GM12878 (cell line): ENCODE data around the gene LENG1. TPM values are rescaled to one million over a fixed set of nuclear protein-coding genes. Genes with fewer than 3 reads are reported as not detected.

Experiments
- ATAC-seq: fragments of 200-7000 bp; cut with Tn5 transposase; 3 replicates; pipeline ENCODE4 v1.9.1; 2020; ENCODE audit warnings: mild to moderate bottlenecking, moderate library complexity
- BruUV-seq: library from RNA; stranded (reverse); fragments of 400-500 nt; replicated peaks from 2 replicates; lab custom pipeline; 2021; lab: Mats Ljungman, UMichigan
- CTCF ChIA-PET: fragments of 300-600 bp; sonication (Branson Sonifier 250); formaldehyde crosslinking; extraction: SDS; loops from one replicate; lab custom pipeline; 2021; ENCODE audit warnings: inconsistent platforms; lab: Yijun Ruan, JAX
- POLR2A ChIA-PET: fragments of 350-600 bp; formaldehyde crosslinking; extraction: SDS; loops from one replicate; lab custom pipeline; 2021; ENCODE audit warnings: inconsistent platforms; lab: Charles Lee
- RAD21 ChIA-PET: fragments of 300-600 bp; sonication (Branson Sonifier 250); formaldehyde crosslinking; loops from one replicate; lab custom pipeline; 2023; ENCODE audit warnings: antibody characterized with exemption; ENCODE audit not compliant: unreplicated experiment; lab: Charles Lee
- SMC1A ChIA-PET: fragments of 300-600 bp; sonication (Branson Sonifier 250); formaldehyde crosslinking; loops from one replicate; lab custom pipeline; 2023; ENCODE audit not compliant: unreplicated experiment, uncharacterized antibody; lab: Charles Lee
- DNase-seq: peaks from one replicate; pipeline ENCODE4 v3.0.0-alpha.2; 2011; ENCODE audit warnings: low read depth, low spot score
- FAIRE-seq: peaks from 3 replicates; lab custom pipeline; 2011; peaks lifted over from hg19 to GRCh38; lab: Jason Lieb, UNC
- H2AFZ ChIP-seq: 2 replicates; pipeline ENCODE4 v1.6.0; 2011; ENCODE audit warnings: low read depth, low read length, control low read depth; ENCODE audit not compliant: control insufficient read depth
- H3K27ac ChIP-seq: 2 replicates; pipeline ENCODE4 v1.5.1; 2011; ENCODE audit warnings: control low read depth; ENCODE audit not compliant: control insufficient read depth, insufficient read depth
- H3K27me3 ChIP-seq, 2 experiments: replicated peaks in 1 of 2; 2 replicates each; pipeline versions ENCODE4 v1.6.0 to v1.6.1; 2011; ENCODE audit warnings: low read length in 1 of 2; ENCODE audit not compliant: control insufficient read depth in 2 of 2, insufficient read depth in 2 of 2
- H3K36me3 ChIP-seq, 2 experiments: 2 replicates each; pipeline ENCODE4 v1.5.1; 2011; ENCODE audit warnings: low read length in 1 of 2; ENCODE audit not compliant: control insufficient read depth in 2 of 2, insufficient read depth in 2 of 2
- H3K4me1 ChIP-seq: 2 replicates; pipeline ENCODE4 v1.6.1; 2011; ENCODE audit warnings: mild to moderate bottlenecking, low read length, moderate library complexity, mixed read lengths; ENCODE audit not compliant: control insufficient read depth, insufficient read depth
- H3K4me2 ChIP-seq: 2 replicates; pipeline ENCODE4 v1.6.0; 2011; ENCODE audit warnings: control low read depth; ENCODE audit not compliant: control insufficient read depth, insufficient read depth
- H3K4me3 ChIP-seq: fragments of 200-600 bp; sonication (generic); 2 replicates; pipeline ENCODE4 v1.5.1; 2016
- H3K79me2 ChIP-seq: 2 replicates; pipeline ENCODE4 v1.6.0; 2011; ENCODE audit warnings: low read length; ENCODE audit not compliant: control insufficient read depth, insufficient read depth
- H3K9ac ChIP-seq: 2 replicates; pipeline ENCODE4 v1.8.0; 2011; ENCODE audit warnings: low read length, control low read depth, mixed read lengths; ENCODE audit not compliant: control insufficient read depth, insufficient read depth
- H3K9me3 ChIP-seq: replicated peaks from 3 replicates; pipeline ENCODE4 v1.5.1; 2011; ENCODE audit warnings: mild to moderate bottlenecking, low read length; ENCODE audit not compliant: control insufficient read depth, insufficient read depth
- H4K20me1 ChIP-seq: 2 replicates; pipeline ENCODE4 v1.6.0; 2011; ENCODE audit not compliant: control insufficient read depth, insufficient read depth
- EP300 ChIP-seq, 2 experiments: fragments of 150-350 bp in 1 of 2; IDR thresholded peaks; 2 replicates each; pipeline ENCODE4 v1.6.1; 2011 to 2012; ENCODE audit warnings: low read depth in 2 of 2, low read length in 2 of 2, borderline replicate concordance in 1 of 2, improper control_type of control experiment in 1 of 2, inconsistent platforms in 1 of 2; ENCODE audit not compliant: control insufficient read depth in 1 of 2
- MEF2B ChIP-seq: fragments of 450-650 bp; IDR thresholded peaks from 2 replicates; pipeline ENCODE4 v1.6.1; 2018; ENCODE audit warnings: mild to moderate bottlenecking, moderate library complexity; ENCODE audit not compliant: partially characterized antibody, poor library complexity, severe bottlenecking
- MYC ChIP-seq: IDR thresholded peaks from 2 replicates; pipeline ENCODE4 v1.6.1; 2011; ENCODE audit warnings: mild to moderate bottlenecking, low read length, moderate library complexity, inconsistent platforms; ENCODE audit not compliant: insufficient read depth, insufficient replicate concordance, insufficient read length, severe bottlenecking
- NFIC ChIP-seq: IDR thresholded peaks from 2 replicates; pipeline ENCODE4 v1.6.1; 2012; ENCODE audit warnings: low read depth, mild to moderate bottlenecking, inconsistent platforms, low read length, moderate library complexity
- NFYA ChIP-seq: IDR thresholded peaks from 2 replicates; pipeline ENCODE4 v1.6.1; 2011; ENCODE audit warnings: low read depth, mild to moderate bottlenecking, low read length, improper control_type of control experiment, borderline replicate concordance
- PAX8 ChIP-seq: fragments of 450-650 bp; IDR thresholded peaks from 2 replicates; pipeline ENCODE4 v1.6.1; 2017; ENCODE audit warnings: mild to moderate bottlenecking, moderate library complexity
- SIX5 ChIP-seq: IDR thresholded peaks from 2 replicates; pipeline ENCODE4 v1.6.1; 2011; ENCODE audit warnings: mild to moderate bottlenecking, low read depth, low read length, moderate library complexity; ENCODE audit not compliant: severe bottlenecking
- SREBF1 ChIP-seq: IDR thresholded peaks from 2 replicates; pipeline ENCODE4 v1.6.1; 2012; ENCODE audit warnings: mild to moderate bottlenecking, low read length
- WGBS: methylation state at CpG from one replicate; pipeline ENCODE4 v1.1.6; 2016; ENCODE audit warnings: low lambda C conversion rate; ENCODE audit not compliant: insufficient replicate concordance, insufficient coverage; ENCODE audit errors: missing lambda C conversion rate; 5-methylcytosine and 5-hydroxymethylcytosine counted together
- in situ Hi-C: fragments of 300-500 bp; cut with MboI; formaldehyde crosslinking; loops from 9 replicates; pipeline ENCODE4 v1.14.3; 2018; ENCODE audit warnings: mixed read lengths
- intact Hi-C: fragments of 100-400 bp; cut with micrococcal nuclease; formaldehyde crosslinking; loops from one replicate; pipeline ENCODE4 v1.14.2; 2022; ENCODE audit not compliant: unreplicated experiment
- polyA plus RNA-seq, 11 experiments: library from polyadenylated mRNA; depleted of rRNA in 4 of 11; unstranded in 6 of 11; stranded (reverse) in 5 of 11; fragments of >200 nt; fragmentation: Nextera tagmentation in 4 of 11; fragmentation: Illumina TruSeq in 1 of 11; extraction: Ambion mirVana in 4 of 11; extraction: Trizol in 1 of 11; gene quantifications; 1 replicate in 1 of 11; 2 replicates in 10 of 11; pipeline versions ENCODE4 v1.2.1 to v1.2.3, GENCODE V29; 2011 to 2016; ENCODE audit warnings: inconsistent platforms in 2 of 11, missing spikeins in 2 of 11, low read depth in 1 of 11
- total RNA-seq, 4 experiments: library from RNA; depleted of rRNA in 3 of 4; stranded (reverse); fragments of >200 nt in 3 of 4; fragmentation: Illumina TruSeq in 1 of 4; extraction: Trizol in 1 of 4; gene quantifications; 2 replicates each; pipeline versions ENCODE4 v1.2.1 to v1.2.3, GENCODE V29; 2013 to 2021
- TF ChIP-seq, protein P1 (sequence below): fragments of 450-650 bp; IDR thresholded peaks from 2 replicates; pipeline ENCODE4 v1.6.1; 2017; ENCODE audit warnings: mild to moderate bottlenecking, moderate library complexity
- TF ChIP-seq, protein P2 (sequence below): IDR thresholded peaks from 2 replicates; pipeline ENCODE4 v1.6.1; 2012; ENCODE audit warnings: low read depth, low read length, improper control_type of control experiment

The LENG1 gene
- total and polyA plus RNA-seq, 10 of the 15 experiments (the other 5 are each of a cell fraction or from before 2014, with no cell fraction given), result 0.21 to 10.8 (median 5.8) TPM

DNA sequence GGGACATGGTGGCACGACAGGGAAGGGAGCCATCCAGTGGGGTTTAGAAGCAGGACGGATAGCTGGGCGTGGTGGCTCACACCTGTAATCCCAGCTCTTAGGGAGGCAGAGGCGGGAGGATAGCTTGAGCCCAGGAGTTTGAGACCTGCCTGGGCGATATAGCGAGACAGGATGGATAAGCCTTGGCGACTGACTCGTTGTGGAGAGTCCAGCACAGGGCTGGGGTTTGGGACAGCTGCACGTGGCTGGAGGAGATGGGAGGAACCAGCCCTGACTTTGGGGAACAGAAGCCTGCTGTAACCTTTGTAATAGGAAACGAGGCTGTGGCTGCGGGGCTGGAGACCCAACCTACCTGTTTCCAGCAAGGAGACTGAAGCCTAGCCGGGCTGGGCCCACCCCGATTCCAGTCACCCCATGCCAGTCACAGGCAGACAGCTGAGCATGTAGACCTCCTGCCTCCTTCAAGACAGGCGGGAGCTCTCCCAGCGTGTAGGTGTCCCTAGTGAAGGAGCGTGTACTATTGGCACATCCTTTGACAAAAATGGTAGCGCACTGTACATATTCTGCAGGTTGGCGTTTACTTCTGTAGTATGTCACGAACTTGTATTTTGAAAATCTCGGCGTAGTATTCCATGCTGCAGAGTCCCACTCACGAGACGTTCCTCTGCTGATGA is 8.0 kb downstream of the LENG1 start:
- BruUV-seq, result no TSS peak

DNA sequence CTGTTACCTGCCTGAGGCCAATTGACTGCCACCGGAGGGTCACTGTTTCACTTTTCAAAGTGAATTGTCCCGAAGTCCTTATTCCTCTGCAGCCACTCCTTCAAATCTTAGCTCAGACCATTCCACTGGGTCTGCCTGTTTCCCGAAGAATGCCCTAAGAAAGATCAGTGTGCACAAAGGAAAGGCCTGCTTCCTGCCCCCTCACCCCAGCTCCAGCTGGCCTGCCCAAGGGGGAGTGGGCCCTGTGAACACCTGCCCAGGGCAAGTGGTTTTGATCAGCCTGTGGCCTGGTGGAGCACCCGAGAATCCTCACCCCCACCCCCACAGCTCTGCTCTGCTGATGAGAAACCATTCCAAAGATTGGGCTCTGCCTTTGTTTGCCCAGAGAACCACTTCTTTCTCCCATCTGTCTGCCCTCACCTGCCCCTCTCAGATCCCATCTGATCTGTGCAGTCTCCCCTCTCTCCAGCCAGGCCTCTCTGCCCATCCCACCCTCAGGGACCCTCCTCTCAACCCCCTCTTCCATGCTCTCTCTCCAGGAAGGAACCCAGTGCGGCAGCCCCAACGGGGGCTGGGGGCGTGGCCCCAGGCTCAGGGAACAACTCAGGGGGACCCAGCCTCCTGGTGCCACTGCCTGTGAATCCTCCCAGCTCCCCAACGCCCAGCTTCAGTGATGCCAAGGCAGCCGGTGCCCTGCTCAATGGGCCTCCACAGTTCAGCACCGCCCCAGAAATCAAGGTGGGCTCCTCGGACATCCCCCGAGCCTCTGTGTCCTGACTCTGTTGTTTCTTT is 10.3 kb downstream of the LENG1 start:
- no peaks in the 10 kb centered on the region for H3K4me1 ChIP-seq
- ATAC-seq (no peak), DNase-seq (no peak), FAIRE-seq (no peak)
- H3K4me3 ChIP-seq, result no peak overlapping the region
- H4K20me1 ChIP-seq, result no peaks in the 10 kb centered on the region
- H3K27me3 ChIP-seq, result no peaks in the 10 kb centered on the region
- in situ Hi-C loops, result loop anchor here (25.0 kb wide), 1 partner anchor 1513 kb away; the partner anchor contains the start of gene U2AF2
- no peak overlapping the region for H3K9ac ChIP-seq
- no peak overlapping the region for H3K27ac ChIP-seq
- peaks cover 32 to 42% of the 10 kb centered on the region in 2 experiments; a peak in 3 of 4 replicates for H3K36me3 ChIP-seq
- WGBS, result 79% methylated on average over 11 of the region's 12 CpGs
- ChIA-PET SMC1A (interaction anchor here (1.5 kb wide), 1 partner anchor 88 kb away, joined by 5 read pairs; no protein-coding TSS in a partner anchor), CTCF (no interaction called here), POLR2A (interaction anchor here (2.0 to 3.1 kb wide), 2 partner anchors 10 to 12 kb away, joined by 6 to 8 read pairs; partner anchors contain the start of gene LENG1), RAD21 (interaction anchor here (1.3 kb wide), 1 partner anchor 12 kb away, joined by 3 read pairs; the partner anchor contains the start of gene CNOT3)
- BruUV-seq, result no TSS peak
- intact Hi-C loops, result no loop called here
- H3K9me3 ChIP-seq, result no peaks in the 10 kb centered on the region
- H2AFZ ChIP-seq, result no peak overlapping the region
- no peaks in the 10 kb centered on the region for H3K79me2 ChIP-seq
- no peak overlapping the region for H3K4me2 ChIP-seq
- TF ChIP-seq, protein P1, sequence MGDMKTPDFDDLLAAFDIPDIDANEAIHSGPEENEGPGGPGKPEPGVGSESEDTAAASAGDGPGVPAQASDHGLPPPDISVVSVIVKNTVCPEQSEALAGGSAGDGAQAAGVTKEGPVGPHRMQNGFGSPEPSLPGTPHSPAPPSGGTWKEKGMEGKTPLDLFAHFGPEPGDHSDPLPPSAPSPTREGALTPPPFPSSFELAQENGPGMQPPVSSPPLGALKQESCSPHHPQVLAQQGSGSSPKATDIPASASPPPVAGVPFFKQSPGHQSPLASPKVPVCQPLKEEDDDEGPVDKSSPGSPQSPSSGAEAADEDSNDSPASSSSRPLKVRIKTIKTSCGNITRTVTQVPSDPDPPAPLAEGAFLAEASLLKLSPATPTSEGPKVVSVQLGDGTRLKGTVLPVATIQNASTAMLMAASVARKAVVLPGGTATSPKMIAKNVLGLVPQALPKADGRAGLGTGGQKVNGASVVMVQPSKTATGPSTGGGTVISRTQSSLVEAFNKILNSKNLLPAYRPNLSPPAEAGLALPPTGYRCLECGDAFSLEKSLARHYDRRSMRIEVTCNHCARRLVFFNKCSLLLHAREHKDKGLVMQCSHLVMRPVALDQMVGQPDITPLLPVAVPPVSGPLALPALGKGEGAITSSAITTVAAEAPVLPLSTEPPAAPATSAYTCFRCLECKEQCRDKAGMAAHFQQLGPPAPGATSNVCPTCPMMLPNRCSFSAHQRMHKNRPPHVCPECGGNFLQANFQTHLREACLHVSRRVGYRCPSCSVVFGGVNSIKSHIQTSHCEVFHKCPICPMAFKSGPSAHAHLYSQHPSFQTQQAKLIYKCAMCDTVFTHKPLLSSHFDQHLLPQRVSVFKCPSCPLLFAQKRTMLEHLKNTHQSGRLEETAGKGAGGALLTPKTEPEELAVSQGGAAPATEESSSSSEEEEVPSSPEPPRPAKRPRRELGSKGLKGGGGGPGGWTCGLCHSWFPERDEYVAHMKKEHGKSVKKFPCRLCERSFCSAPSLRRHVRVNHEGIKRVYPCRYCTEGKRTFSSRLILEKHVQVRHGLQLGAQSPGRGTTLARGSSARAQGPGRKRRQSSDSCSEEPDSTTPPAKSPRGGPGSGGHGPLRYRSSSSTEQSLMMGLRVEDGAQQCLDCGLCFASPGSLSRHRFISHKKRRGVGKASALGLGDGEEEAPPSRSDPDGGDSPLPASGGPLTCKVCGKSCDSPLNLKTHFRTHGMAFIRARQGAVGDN, result no peak
- TF ChIP-seq PAX8, result no peak
- no peak for TF ChIP-seq MEF2B
- TF ChIP-seq MYC, result no peak
- TF ChIP-seq SIX5, result no peak
- no peak for TF ChIP-seq NFIC
- no peak for TF ChIP-seq NFYA
- TF ChIP-seq EP300 (IDR thresholded peaks at IDR 0.05; ENCODE audit: borderline replicate concordance in 1 of 2, control insufficient read depth in 1 of 2, low read depth in 2 of 2, low read length in 2 of 2), result no peak
- TF ChIP-seq, protein P2, sequence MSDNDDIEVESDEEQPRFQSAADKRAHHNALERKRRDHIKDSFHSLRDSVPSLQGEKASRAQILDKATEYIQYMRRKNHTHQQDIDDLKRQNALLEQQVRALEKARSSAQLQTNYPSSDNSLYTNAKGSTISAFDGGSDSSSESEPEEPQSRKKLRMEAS, result no peak

More for the DNA sequence above, 8.0 kb downstream of the LENG1 start:
- WGBS, result 93% methylated on average over 18 of the region's 23 CpGs
- Histone ChIP-seq H3K4me3 (no peak overlapping the region), H3K4me1 (no peaks in the 10 kb centered on the region), H3K27ac (no peak overlapping the region), H3K36me3 (peaks cover 28 to 33% of the 10 kb centered on the region in 2 experiments; a peak in 3 of 4 replicates), H3K9ac (no peak overlapping the region), H3K79me2 (no peaks in the 10 kb centered on the region), H3K27me3 (no peaks in the 10 kb centered on the region), H3K9me3 (no peaks in the 10 kb centered on the region), H3K4me2 (no peak overlapping the region), H4K20me1 (no peaks in the 10 kb centered on the region), H2AFZ (no peak overlapping the region)
- ChIA-PET SMC1A (no interaction called here), CTCF (no interaction called here), RAD21 (no interaction called here), POLR2A (no interaction called here)
- no peak for TF ChIP-seq SREBF1
- DNase-seq (no peak), ATAC-seq (no peak), FAIRE-seq (no peak)
- in situ Hi-C loops (no loop called here), intact Hi-C loops (no loop called here)
